Right lobe of liver (tissue), 4 donors: Measurements from ENCODE around the gene KRTAP1-3.

Source experiments
- CTCF ChIP-seq, 4 donors: fragments of 200-600 bp in 3 of 4; fragments of 450-650 bp in 1 of 4; IDR thresholded peaks; one replicate each; pipeline versions ENCODE4 v1.5.1 to v1.8.0; 2016 to 2022; ENCODE audit warnings: antibody characterized with exemption in 4 of 4, mild to moderate bottlenecking in 2 of 4
- POLR2A ChIP-seq: fragments of 450-650 bp; IDR thresholded peaks from one replicate; pipeline ENCODE4 v1.6.1; 2017; ENCODE audit warnings: antibody characterized with exemption, mild to moderate bottlenecking
- donor health status: DM: no; HTN: no; CAD: no.
- donor health status: DM: no; HTN: no; CAD: no.
- donor health status: DM: no; HTN: yes; CAD: no.

GRCh38 chr17:41049110-41049509, 14.4 kb upstream of the KRTAP1-3 start:
- TF ChIP-seq CTCF (IDR thresholded peaks at IDR 0.05) (no peak), POLR2A (no peak)
